AG10803 (cell line): Measurements from ENCODE around the gene SLC20A1.
"Not testable (repeated sequence)": the region's sequence is repeated elsewhere in the genome, so short reads cannot be mapped to it uniquely, and the experiment has no call there.

Source experiments
- DNase-seq: peaks from one replicate; pipeline ENCODE4 v3.0.0; 2010; ENCODE audit warnings: low read depth
- H3K4me3 ChIP-seq: 2 replicates; pipeline ENCODE4 v1.5.1; 2011; ENCODE audit warnings: mild to moderate bottlenecking, low read length, control low read depth
- TF ChIP-seq, protein P1 (sequence below): conservative IDR thresholded peaks from 2 replicates; pipeline ENCODE4 v1.5.1; 2011; ENCODE audit warnings: mild to moderate bottlenecking, low read length, control low read depth, inconsistent platforms

SLC20A1 gene

GRCh38 chr2:112699984-112700667 lies 54.4 kb downstream of the SLC20A1 start:
- H3K4me3 ChIP-seq, result no peak overlapping the region
- TF ChIP-seq, protein P1, sequence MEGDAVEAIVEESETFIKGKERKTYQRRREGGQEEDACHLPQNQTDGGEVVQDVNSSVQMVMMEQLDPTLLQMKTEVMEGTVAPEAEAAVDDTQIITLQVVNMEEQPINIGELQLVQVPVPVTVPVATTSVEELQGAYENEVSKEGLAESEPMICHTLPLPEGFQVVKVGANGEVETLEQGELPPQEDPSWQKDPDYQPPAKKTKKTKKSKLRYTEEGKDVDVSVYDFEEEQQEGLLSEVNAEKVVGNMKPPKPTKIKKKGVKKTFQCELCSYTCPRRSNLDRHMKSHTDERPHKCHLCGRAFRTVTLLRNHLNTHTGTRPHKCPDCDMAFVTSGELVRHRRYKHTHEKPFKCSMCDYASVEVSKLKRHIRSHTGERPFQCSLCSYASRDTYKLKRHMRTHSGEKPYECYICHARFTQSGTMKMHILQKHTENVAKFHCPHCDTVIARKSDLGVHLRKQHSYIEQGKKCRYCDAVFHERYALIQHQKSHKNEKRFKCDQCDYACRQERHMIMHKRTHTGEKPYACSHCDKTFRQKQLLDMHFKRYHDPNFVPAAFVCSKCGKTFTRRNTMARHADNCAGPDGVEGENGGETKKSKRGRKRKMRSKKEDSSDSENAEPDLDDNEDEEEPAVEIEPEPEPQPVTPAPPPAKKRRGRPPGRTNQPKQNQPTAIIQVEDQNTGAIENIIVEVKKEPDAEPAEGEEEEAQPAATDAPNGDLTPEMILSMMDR, result no peak
- no peak for DNase-seq

- DNase-seq, result no peak
- TF ChIP-seq, protein P1, result no peak
- no peak overlapping the region for H3K4me3 ChIP-seq
Measured at GRCh38 chr2:112701052-112701451, 55.3 kb downstream of the SLC20A1 start.

GRCh38 chr2:112703684-112704083 lies 57.9 kb downstream of the SLC20A1 start:
- no peak for DNase-seq
- no peak overlapping the region for H3K4me3 ChIP-seq
- TF ChIP-seq, protein P1, result no peak

GRCh38 chr2:112705575-112705974 lies 59.8 kb downstream of the SLC20A1 start:
- TF ChIP-seq, protein P1, result no peak
- no peak overlapping the region for H3K4me3 ChIP-seq
- no peak for DNase-seq

- no peak for DNase-seq
- no peak overlapping the region for H3K4me3 ChIP-seq
- TF ChIP-seq, protein P1, result no peak
Measured at GRCh38 chr2:112706170-112706664, 60.5 kb downstream of the SLC20A1 start.

GRCh38 chr2:112706947-112707346 lies 61.2 kb downstream of the SLC20A1 start:
- not testable (repeated sequence) for H3K4me3 ChIP-seq, DNase-seq

- TF ChIP-seq, protein P1, result no peak
- DNase-seq, result no peak
- H3K4me3 ChIP-seq, result no peak overlapping the region
Measured at GRCh38 chr2:112708968-112709367, 63.2 kb downstream of the SLC20A1 start.
